ENCODE data around the gene ELN.

DNA sequence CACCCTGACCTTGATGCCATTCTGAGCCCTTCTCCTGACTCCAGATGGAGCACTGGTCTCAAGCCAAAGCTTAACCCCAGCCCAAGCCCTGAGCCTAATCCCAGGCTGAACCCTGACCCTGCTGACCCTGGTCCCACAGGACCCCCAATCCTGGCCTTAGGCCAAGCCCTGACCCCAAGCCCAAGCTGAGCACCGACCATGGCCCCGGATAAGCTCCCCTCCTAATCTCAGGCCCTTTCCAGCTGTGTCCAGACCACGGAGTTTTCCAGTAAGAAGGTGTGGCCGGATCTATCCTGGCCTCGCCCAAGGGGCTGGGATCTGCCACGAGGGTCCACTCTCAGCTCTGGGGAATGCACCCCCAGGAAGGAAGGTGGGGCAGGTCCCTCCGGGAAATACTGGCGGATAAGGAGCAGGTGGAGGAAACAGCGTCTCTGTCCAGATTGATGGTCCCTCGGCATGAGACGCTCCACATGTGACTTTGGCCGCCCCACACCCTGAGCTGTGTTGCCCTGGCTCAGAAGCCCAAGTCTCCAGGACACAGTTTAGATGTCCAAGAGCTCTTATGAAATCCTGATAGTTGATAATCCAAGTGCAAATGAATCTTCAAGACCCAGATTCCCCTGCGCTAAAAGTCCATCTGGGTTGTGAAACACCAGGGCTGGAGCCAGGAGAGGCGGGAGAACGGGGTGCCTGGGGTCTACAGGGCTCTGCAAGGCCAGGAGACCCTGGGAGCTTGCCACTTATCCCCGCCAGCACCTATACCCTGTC is 10.4 kb downstream of the ELN start:
- TF ChIP-seq, protein P1, sequence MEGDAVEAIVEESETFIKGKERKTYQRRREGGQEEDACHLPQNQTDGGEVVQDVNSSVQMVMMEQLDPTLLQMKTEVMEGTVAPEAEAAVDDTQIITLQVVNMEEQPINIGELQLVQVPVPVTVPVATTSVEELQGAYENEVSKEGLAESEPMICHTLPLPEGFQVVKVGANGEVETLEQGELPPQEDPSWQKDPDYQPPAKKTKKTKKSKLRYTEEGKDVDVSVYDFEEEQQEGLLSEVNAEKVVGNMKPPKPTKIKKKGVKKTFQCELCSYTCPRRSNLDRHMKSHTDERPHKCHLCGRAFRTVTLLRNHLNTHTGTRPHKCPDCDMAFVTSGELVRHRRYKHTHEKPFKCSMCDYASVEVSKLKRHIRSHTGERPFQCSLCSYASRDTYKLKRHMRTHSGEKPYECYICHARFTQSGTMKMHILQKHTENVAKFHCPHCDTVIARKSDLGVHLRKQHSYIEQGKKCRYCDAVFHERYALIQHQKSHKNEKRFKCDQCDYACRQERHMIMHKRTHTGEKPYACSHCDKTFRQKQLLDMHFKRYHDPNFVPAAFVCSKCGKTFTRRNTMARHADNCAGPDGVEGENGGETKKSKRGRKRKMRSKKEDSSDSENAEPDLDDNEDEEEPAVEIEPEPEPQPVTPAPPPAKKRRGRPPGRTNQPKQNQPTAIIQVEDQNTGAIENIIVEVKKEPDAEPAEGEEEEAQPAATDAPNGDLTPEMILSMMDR (IDR thresholded peaks at IDR 0.05; ENCODE audit: low read depth, low read length): no peak
- TF ChIP-seq EZH2phosphoT487 (IDR thresholded peaks at IDR 0.05; ENCODE audit: low read depth): no peak
